Vagina (tissue), 2 donors: ENCODE measurements around the gene TNFRSF18.

ENCODE experiments used
- POLR2A ChIP-seq, 2 donors: fragments of 450-650 bp; IDR thresholded peaks; one replicate each; pipeline ENCODE4 v1.6.1; 2017; ENCODE audit warnings: antibody characterized with exemption in 2 of 2, mild to moderate bottlenecking in 2 of 2, moderate library complexity in 2 of 2
- POLR2AphosphoS5 ChIP-seq, 2 donors: sonication (generic); formaldehyde crosslinking; IDR thresholded peaks; one replicate each; pipeline ENCODE4 v1.9.0; 2017; ENCODE audit warnings: antibody characterized with exemption in 2 of 2, mild to moderate bottlenecking in 2 of 2, low read depth in 1 of 2; ENCODE audit not compliant: insufficient read depth in 1 of 2
- TF ChIP-seq, protein P1 (sequence below), 3 experiments: fragments of 450-650 bp in 2 of 3; fragments of 200-600 bp in 1 of 3; sonication (generic) in 1 of 3; IDR thresholded peaks; one replicate each; pipeline ENCODE4 v1.5.1; 2017 to 2019; ENCODE audit warnings: antibody characterized with exemption in 3 of 3, mild to moderate bottlenecking in 2 of 3, moderate library complexity in 2 of 3

- no peak for TF ChIP-seq POLR2AphosphoS5 (IDR thresholded peaks at IDR 0.05; ENCODE audit: insufficient read depth in 1 of 2, low read depth in 1 of 2)
- TF ChIP-seq, protein P1, sequence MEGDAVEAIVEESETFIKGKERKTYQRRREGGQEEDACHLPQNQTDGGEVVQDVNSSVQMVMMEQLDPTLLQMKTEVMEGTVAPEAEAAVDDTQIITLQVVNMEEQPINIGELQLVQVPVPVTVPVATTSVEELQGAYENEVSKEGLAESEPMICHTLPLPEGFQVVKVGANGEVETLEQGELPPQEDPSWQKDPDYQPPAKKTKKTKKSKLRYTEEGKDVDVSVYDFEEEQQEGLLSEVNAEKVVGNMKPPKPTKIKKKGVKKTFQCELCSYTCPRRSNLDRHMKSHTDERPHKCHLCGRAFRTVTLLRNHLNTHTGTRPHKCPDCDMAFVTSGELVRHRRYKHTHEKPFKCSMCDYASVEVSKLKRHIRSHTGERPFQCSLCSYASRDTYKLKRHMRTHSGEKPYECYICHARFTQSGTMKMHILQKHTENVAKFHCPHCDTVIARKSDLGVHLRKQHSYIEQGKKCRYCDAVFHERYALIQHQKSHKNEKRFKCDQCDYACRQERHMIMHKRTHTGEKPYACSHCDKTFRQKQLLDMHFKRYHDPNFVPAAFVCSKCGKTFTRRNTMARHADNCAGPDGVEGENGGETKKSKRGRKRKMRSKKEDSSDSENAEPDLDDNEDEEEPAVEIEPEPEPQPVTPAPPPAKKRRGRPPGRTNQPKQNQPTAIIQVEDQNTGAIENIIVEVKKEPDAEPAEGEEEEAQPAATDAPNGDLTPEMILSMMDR (IDR thresholded peaks at IDR 0.05): no peak
- no peak for TF ChIP-seq POLR2A (IDR thresholded peaks at IDR 0.05)
These were observed 8.8 kb upstream of the TNFRSF18 start for GRCh38 chr1:1215080-1215676.
